GM10248 (cell line): ENCODE measurements around the gene SBNO2.

Source experiments
- CTCF ChIA-PET: fragments of 300-600 bp; sonication (Branson Sonifier 250); formaldehyde crosslinking; extraction: SDS; loops from one replicate; lab custom pipeline; 2021; ENCODE audit warnings: antibody characterized with exemption; lab: Yijun Ruan, JAX
- POLR2A ChIA-PET: fragments of 350-650 bp; sonication (Branson Sonifier 250); formaldehyde crosslinking; extraction: SDS; loops from one replicate; lab custom pipeline; 2020; ENCODE audit warnings: antibody characterized with exemption; lab: Yijun Ruan, JAX
- DNase-seq: peaks from one replicate; pipeline ENCODE4 v3.0.0; 2012; ENCODE audit errors: extremely low spot score
- CTCF ChIP-seq: IDR thresholded peaks from 2 replicates; pipeline ENCODE4 v1.5.1; 2012; ENCODE audit warnings: mild to moderate bottlenecking, low read depth; ENCODE audit errors: extremely low read depth, missing control alignments, control extremely low read depth

Gene SBNO2

GRCh38 chr19:1091544-1092175 is 82.4 kb downstream of the SBNO2 start:
- CTCF ChIA-PET = interaction anchor here (2.0 kb wide), 1 partner anchor 27 kb away, joined by 5 read pairs; no protein-coding TSS in a partner anchor

GRCh38 chr19:1090731-1091543 is 83.1 kb downstream of the SBNO2 start:
- no peak for TF ChIP-seq CTCF
- POLR2A ChIA-PET = interaction anchor here (0.5 to 1.2 kb wide), 3 partner anchors 9 to 69 kb away, joined by 3 to 6 read pairs (median 4); partner anchors contain the start of genes ARHGAP45 and RNU6-2
- CTCF ChIA-PET = interaction anchor here (0.6 to 2.0 kb wide), 2 partner anchors 23 to 26 kb away, joined by 3 to 5 read pairs; no protein-coding TSS in a partner anchor
- no peak for DNase-seq

More at GRCh38 chr19:1091544-1092175, 82.4 kb downstream of the SBNO2 start:
- TF ChIP-seq CTCF = no peak
- no peak for DNase-seq
- POLR2A ChIA-PET = no interaction called here

- CTCF ChIA-PET = interaction anchor here (1.1 to 2.0 kb wide), 2 partner anchors 10 to 25 kb away, joined by 4 to 5 read pairs; no protein-coding TSS in a partner anchor
- TF ChIP-seq CTCF = no peak
- POLR2A ChIA-PET = interaction anchor here (1.2 to 1.4 kb wide), 2 partner anchors 16 to 23 kb away, joined by 3 read pairs; partner anchors contain the start of gene ARHGAP45
- DNase-seq = no peak
These were observed 84.2 kb downstream of the SBNO2 start for GRCh38 chr19:1089891-1090290.

GRCh38 chr19:1089126-1089771 is 84.8 kb downstream of the SBNO2 start:
- CTCF ChIA-PET = interaction anchor here (1.0 to 2.0 kb wide), 4 partner anchors 9 to 155 kb away, joined by 3 to 5 read pairs (median 4); no protein-coding TSS in a partner anchor
- no peak for DNase-seq

GRCh38 chr19:1088416-1089010 is 85.6 kb downstream of the SBNO2 start:
- no peak for TF ChIP-seq CTCF
- no peak for DNase-seq
- CTCF ChIA-PET = interaction anchor here (1.0 to 1.3 kb wide), 4 partner anchors 8 to 155 kb away, joined by 3 to 5 read pairs (median 4); no protein-coding TSS in a partner anchor
- POLR2A ChIA-PET = interaction anchor here (0.5 to 1.4 kb wide), 4 partner anchors 11 to 251 kb away, joined by 3 to 4 read pairs (median 4); no protein-coding TSS in a partner anchor

More at GRCh38 chr19:1089126-1089771, 84.8 kb downstream of the SBNO2 start:
- POLR2A ChIA-PET = interaction anchor here (0.5 to 1.4 kb wide), 2 partner anchors 17 to 251 kb away, joined by 3 read pairs; no protein-coding TSS in a partner anchor
- TF ChIP-seq CTCF = no peak
